HFFc6 (cell line): ENCODE data around the gene BZW1. TPM values are rescaled to one million over a fixed set of nuclear protein-coding genes. Genes with fewer than 3 reads are reported as not detected.

ENCODE experiments used
- DNase-seq: peaks from one replicate; pipeline ENCODE4 v3.0.0-alpha.2; 2018
- H3K27ac Mint-ChIP-seq: 2 replicates; pipeline ENCODE4 v1.8.0; 2020; ENCODE audit warnings: mild to moderate bottlenecking, mixed read lengths
- H3K27me3 Mint-ChIP-seq: 2 replicates; pipeline ENCODE4 v1.8.0; 2021; ENCODE audit warnings: mild to moderate bottlenecking, moderate library complexity, mixed read lengths; ENCODE audit not compliant: insufficient read depth
- H3K36me3 Mint-ChIP-seq: 2 replicates; pipeline ENCODE4 v1.8.0; 2021; ENCODE audit warnings: low read depth, mixed read lengths
- H3K4me1 Mint-ChIP-seq: 2 replicates; pipeline ENCODE4 v1.8.0; 2020; ENCODE audit warnings: low read depth, mixed read lengths
- H3K4me3 Mint-ChIP-seq: 2 replicates; pipeline ENCODE4 v1.8.0; 2020; ENCODE audit warnings: mild to moderate bottlenecking, moderate library complexity, mixed read lengths
- H3K9me3 Mint-ChIP-seq: 2 replicates; pipeline ENCODE4 v1.8.0; 2020; ENCODE audit warnings: mild to moderate bottlenecking, mixed read lengths
- total RNA-seq, 6 experiments: library from RNA; stranded (reverse); fragmentation: NEBNext Ultra II Directional; extraction: Animal tissue kit (Norgen Biotek cat#: 25700); gene quantifications; 2 replicates in 1 of 6; 3 replicates in 5 of 6; pipeline ENCODE4 v1.2.3, GENCODE V29; 2021
- TF ChIP-seq, protein P1 (sequence below): fragments of 200-600 bp; sonication (generic); IDR thresholded peaks from 2 replicates; pipeline ENCODE4 v1.5.0; 2021; ENCODE audit warnings: antibody characterized with exemption, mild to moderate bottlenecking

The BZW1 gene
- total RNA-seq, 6 experiments from 2014 or later = 318 to 459 (median 409) TPM

DNA sequence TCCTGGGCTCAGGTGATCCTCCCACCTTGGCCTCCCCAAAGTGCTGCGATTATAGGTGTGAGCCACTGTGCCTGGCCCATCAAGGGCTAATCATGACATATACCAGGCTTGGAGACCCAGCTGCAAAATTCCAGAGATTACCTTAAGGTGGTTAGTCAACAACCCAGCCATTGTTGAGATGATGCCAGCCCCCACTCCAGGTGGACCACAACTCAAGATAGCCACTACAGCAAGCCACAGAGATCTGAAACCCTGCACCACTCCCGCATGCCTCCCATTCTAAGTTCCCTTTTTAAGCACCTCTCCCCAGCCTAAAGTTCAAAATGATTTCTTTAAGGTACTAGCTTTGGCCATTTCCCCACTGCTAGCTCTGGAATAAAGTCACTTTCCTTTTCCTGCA lies 57.3 kb downstream of the BZW1 start:
- Mint-ChIP-seq H3K4me1 (peaks cover 17% of the 10 kb centered on the region; the same call in 1 of the 2 replicates), H3K27me3 (no peaks in the 10 kb centered on the region), H3K9me3 (no peaks in the 10 kb centered on the region), H3K4me3 (no peak overlapping the region), H3K27ac (no peak overlapping the region), H3K36me3 (peaks cover 16% of the 10 kb centered on the region)
- no peak for DNase-seq
- TF ChIP-seq, protein P1, sequence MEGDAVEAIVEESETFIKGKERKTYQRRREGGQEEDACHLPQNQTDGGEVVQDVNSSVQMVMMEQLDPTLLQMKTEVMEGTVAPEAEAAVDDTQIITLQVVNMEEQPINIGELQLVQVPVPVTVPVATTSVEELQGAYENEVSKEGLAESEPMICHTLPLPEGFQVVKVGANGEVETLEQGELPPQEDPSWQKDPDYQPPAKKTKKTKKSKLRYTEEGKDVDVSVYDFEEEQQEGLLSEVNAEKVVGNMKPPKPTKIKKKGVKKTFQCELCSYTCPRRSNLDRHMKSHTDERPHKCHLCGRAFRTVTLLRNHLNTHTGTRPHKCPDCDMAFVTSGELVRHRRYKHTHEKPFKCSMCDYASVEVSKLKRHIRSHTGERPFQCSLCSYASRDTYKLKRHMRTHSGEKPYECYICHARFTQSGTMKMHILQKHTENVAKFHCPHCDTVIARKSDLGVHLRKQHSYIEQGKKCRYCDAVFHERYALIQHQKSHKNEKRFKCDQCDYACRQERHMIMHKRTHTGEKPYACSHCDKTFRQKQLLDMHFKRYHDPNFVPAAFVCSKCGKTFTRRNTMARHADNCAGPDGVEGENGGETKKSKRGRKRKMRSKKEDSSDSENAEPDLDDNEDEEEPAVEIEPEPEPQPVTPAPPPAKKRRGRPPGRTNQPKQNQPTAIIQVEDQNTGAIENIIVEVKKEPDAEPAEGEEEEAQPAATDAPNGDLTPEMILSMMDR = no peak

DNA sequence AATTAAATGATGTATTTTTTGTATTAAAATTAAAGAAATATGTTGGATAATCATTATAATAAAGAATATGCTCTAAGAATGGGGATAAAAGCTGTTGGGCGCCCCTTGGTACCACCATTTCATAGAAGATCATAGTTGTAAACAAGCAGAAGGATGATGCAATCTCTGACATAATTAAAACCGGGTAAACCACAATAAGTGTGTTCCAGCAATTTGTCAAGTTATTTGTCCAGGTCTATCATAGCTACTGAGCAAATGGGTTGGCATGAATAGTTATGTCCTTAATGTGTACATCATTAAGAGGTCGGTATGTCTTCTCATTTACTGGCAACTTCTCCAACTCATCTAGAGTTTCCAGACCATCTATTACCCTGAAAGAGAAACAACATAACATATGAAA lies 59.4 kb downstream of the BZW1 start:
- Mint-ChIP-seq H3K4me3 (no peak overlapping the region), H3K36me3 (peaks cover 19% of the 10 kb centered on the region), H3K27ac (no peak overlapping the region), H3K9me3 (no peaks in the 10 kb centered on the region), H3K27me3 (no peaks in the 10 kb centered on the region), H3K4me1 (peaks cover 8% of the 10 kb centered on the region; the same call in 1 of the 2 replicates)
- no peak for DNase-seq
- TF ChIP-seq, protein P1 = no peak

DNA sequence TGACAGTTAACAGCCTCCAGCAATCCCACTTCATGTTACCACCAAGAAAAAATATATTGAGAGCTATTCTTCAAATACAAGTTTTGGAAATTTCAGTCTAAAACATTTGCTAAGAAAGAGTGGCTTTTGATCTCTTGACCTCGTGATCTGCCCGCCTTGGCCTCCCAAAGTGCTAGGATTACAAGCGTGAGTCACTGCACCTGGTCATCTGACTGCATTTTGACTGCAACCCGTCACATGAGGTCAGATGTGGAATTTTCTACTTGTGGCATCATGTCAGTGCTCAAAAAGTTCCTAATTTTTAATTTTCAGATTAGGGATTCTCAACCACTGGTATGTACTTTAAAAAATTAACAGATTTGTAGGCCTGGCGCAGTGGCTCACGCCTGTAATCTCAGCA lies 61.9 kb downstream of the BZW1 start:
- TF ChIP-seq, protein P1 = no peak
- Mint-ChIP-seq H3K4me3 (no peak overlapping the region), H3K9me3 (no peaks in the 10 kb centered on the region), H3K4me1 (no peaks in the 10 kb centered on the region), H3K27me3 (no peaks in the 10 kb centered on the region), H3K27ac (no peak overlapping the region), H3K36me3 (peaks cover 13% of the 10 kb centered on the region)
- DNase-seq = no peak

Other genes starting within 250 kb of the BZW1 start
- 10 to 100 TPM; 46.7 to 71.7 (median 62.1) TPM for gene AOX1, start 225.9 kb upstream of the BZW1 start, total RNA-seq
- gene CLK1, start 52.7 kb downstream of the BZW1 start, total RNA-seq = 10 to 100 TPM; 25.8 to 28.3 (median 27.3) TPM
- 10 to 100 TPM; 12.4 to 15.6 (median 13.1) TPM for gene PPIL3, start 77.2 kb downstream of the BZW1 start, total RNA-seq
- 10 to 100 TPM; 18.4 to 25.4 (median 20.6) TPM for gene NIF3L1, start 77.5 kb downstream of the BZW1 start, total RNA-seq
- gene ORC2, start 151.8 kb downstream of the BZW1 start, total RNA-seq = 10 to 100 TPM; 22.1 to 31.9 (median 29.2) TPM